ENCODE measurements around the gene CCM2. TPM values are rescaled to one million over a fixed set of nuclear protein-coding genes. Genes with fewer than 3 reads are reported as not detected.

Gene CCM2
- polyA plus RNA-seq, 3 donors, result 29.2 to 34.4 (median 31.1) TPM

DNA sequence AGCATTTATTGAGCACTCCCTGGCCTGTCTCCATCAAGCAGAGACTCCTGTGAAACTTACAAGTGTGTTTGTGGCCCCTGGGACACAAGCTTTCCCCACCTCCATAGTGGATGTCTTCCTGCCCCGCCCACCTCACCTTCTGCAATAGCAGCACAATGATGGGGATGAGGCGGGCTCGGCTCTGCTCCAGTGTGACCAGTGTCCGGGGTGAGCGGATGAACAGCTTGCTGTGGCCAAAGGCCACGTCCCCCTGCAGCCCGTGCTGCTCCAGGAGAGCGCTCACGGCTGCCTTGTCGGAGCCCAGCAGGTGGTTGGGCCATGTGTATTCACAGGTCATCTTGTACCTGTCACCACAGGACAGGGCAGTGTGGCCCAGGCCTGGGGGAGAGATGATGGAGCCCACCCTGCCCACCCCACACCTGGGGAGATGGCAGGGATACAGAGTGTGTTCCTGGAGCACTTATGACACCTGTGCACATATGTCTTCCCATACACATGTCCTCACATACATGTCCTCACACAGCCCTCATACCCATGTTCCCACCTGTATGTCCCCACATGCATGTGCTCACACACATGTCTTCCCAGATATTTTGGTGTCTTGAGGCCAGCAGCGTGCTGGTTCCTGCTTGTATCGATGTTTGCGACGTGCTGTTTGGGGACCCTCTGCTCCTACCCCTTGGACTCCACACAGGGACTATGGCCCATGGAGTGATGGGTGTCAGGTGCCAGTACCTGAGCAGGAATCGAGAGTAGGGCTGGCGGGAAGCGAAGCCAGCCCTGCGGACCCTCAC is 33.9 kb upstream of the CCM2 start:
- no peak for DNase-seq

- no peak for DNase-seq
Observed at GRCh38 chr7:44966731-44967538, 33.1 kb upstream of the CCM2 start.

DNA sequence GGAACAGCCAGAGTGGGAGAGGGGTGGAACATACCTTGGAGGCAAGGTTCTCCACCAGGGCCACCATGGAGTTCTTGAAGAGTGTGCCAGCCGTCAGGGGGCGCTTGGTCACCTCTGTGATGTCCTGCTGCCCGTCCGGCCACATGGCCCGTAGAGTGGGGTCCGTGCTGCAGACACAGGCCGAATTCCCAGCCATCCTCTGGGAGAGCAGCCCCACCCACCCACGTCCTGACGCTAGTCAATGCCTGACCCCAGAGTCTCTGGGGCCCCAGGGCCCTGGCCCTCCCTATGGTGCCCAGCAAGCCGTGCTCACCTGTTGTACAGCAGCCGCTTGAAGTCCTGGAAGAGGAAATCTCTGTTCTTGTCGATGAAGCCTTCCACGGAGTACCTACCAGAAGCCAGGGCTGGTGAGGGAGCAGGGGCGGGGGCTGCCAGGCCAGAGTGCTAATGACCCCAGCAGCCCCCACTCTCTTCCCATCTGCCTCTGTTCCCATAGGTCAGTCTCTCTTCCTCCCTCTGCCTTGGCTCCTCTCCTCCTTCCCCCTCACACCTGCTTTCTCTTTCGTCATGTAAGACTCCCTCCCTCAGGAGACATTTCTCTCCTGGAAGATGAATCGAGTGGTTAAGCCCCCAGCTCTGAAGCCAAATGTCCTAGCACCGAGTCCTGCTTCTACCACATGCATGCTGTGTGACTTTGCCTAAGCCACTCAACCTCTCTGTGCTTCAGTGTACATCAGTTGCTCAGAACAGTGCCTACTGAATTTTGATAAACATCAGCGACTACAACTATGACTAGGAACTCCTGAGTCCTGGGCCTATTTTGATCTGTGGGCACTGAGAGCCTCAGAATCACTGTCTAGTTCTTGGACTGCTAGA is 32.2 kb upstream of the CCM2 start:
- no peak for DNase-seq

- no peak for DNase-seq
Observed at GRCh38 chr7:44969049-44969700, 30.8 kb upstream of the CCM2 start.

DNA sequence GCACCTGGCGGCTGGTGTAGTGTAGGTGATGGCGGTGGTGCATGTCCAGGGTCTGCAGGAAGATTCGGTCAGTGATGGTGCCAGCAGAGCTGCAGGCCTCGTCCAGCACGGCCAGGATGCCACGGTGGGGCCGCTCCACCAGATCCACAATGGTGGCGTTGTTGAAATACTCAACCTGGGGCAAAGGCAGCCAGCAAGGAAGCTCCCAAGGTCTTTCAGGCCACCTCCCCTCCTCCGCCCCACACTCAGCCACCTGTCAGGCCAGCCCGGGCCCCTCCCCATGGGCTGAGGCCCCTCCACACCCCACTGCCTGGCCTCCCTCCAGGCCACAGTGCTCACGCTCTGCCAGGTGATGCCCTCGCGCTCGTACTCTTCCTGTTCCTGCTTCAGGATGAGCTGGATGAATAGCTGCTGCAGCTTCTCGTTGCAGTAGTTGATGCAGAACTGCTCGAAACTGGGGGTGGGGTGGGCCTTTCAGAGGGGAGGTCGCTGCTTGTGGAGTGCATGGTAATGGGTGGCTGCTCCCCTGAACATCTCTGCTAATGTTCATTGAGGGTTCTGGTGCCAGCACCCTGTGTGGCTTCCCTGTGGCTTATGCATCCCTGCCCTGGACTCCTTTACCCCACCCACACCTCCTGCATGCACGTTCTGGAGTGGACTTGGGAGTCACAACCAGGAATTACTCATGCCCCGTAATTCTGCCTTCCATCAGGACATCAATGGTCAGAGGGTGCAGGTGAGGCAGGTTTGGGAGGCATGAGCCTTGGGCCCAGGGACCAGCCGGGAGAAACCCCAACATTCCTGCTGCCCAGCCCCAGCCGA is 30.1 kb upstream of the CCM2 start:
- DNase-seq, result no peak

DNA sequence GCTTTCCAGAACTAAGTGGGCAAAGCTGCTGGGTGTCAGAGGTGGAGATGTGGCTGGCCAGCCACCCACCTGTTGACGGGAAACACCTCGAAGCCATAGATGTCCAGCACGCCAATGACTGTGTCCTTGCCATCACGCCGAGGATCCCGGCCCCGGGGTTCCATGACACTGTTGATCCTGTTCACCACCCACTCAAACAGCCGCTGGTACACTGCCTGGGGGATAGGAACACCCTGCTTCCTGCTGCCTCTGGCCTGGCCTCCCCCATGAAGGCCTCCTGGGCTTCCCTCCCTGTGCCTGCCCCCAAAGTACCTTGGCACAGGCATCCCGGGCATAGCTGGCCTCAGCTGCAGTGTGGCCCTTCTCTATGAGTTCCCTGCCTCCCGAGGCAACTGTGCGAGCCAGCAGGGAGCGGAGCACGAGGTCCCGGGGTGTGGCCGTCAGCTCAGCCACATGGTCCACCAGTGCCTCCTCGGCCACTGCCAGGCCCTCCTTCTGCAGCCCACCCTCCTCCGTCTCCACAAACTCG is 29.4 kb upstream of the CCM2 start:
- no peak for DNase-seq

DNA sequence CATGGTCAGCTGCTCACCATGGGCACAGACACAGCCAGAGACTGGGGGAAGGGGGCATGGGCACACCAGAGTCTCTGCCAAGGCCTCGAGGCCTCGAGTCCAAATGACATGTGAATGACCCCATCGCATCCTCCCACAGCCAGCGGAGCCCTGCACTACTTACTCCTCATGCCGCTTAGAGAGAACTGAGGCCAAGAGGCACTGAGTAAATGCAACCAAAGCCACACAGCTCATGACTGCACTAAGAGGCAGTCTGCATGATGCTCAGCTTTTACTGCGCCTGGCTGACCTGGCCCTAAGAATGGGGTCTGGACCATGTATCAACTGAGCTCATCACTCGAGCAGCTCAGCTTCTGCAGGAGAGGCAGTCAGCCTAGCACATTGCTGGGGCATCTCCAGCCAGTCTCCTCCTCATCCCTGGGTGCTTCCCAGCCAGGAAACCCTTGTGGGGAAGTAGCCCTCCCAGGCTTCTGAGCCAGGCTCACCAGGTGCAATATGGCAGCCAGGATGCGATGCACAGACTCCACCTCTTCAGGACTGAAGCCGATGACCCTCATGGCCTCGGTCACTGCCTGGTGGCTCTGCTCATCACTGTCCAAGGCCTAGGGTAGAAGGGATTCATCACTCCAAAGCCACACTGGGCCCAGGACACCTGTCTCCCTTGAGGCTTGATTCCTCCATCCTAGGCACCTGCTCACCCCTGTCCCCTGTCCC is 28.7 kb upstream of the CCM2 start:
- no peak for DNase-seq

DNA sequence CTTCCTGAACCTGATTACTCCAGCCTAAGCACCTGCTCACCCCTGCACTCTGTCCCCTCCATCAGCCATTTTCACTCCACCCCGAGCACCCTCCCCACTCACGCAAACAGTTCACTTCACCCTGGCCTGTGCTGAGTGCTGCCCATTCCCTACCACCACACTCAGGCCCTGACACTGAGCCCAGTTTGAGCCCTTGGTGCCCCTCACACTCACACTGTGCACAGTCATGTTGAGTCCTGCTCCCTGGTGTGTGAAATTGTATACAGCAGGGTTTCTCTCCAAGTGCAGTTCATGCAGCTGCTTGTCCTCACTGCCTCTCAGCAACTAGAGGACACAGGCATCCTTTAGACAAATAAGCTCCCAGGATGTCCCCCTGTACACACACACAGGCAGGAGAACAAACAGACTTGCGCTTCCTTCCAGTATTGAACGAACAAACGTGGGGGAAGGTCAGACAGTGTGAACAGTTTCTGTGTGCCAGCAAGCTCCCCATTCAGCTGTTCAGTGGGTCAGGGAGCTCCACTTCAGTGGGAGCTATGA is 28.0 kb upstream of the CCM2 start:
- no peak for DNase-seq

GRCh38 chr7:44972562-44972961 is 27.4 kb upstream of the CCM2 start:
- DNase-seq, result no peak

GRCh38 chr7:44973610-44974401 is 26.2 kb upstream of the CCM2 start:
- DNase-seq, result no peak

DNA sequence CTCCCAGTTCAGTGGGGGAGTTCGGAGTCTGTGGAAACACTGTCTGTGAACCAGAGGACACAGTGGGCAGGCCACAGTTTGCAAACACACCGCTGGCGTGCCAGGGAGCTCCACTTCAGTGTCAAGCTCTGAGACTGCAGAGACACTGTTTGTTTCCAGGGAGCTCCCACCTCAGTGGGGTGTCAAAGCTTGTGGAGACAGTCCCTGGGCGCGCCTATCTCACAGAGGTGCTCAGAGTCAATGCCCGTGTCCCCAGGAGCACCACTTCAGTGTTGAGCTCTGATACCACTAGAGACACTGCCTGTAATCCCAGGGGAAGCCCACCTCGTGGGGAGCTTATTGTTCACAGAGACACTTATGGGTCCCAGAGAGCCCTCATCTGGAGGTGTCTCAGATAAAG is 25.5 kb upstream of the CCM2 start:
- DNase-seq, result no peak

GRCh38 chr7:44975331-44976039 is 24.5 kb upstream of the CCM2 start:
- DNase-seq, result no peak

DNA sequence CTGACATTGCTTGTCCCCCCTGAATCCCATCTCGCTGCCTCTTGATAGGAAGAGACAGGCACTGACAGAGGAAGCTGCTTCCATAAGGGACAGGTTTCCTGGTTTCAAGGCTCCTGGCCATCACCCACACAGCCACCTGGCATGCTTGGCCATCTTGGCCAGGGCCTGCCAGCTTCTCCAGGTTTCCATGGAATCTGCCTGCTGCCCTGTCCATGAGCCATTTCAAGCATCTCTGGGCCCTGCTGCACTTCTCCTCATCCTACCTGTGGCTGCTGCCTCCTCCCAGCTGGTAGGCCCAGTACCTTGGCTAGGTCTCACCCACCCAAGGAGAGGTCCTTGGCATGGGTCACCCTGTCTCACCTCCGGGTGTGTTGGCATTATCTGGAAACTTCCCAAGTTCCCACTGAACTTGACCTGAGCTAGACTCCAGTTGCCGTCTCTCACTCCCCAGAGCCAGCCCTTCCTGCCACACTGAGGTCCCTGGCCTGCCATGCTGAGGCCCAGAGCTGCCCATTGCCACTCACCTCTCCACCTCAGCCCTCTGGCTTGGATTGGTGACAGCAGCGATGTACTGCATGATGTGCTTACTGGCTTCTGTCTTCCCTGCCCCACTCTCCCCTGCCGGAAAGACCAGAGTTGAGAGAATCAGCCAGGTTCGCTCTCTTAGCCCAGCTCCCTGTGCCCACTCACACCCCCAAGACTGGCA is 23.8 kb upstream of the CCM2 start:
- DNase-seq, result no peak

DNA sequence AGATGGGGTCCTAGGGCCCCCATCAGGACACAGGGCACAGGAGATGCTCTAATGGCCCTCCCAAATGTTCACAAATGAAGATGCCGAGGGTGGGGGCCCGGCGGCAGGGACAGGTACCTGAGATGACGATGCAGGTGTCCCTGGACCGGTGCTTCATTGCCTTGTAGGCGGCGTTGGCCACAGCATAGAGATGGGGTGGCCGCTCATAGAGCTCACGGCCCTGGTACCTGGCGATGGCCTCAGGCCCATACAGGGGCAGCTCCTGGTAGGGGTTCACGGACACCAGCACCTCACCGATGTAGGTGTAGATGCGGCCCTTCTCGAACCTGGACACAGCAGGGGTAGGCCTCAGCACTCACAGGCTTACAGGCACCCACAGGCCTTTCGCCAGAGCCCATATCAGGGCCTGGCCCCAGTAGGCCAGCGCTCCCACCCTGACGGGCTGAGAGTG is 23.2 kb upstream of the CCM2 start:
- no peak for DNase-seq

DNA sequence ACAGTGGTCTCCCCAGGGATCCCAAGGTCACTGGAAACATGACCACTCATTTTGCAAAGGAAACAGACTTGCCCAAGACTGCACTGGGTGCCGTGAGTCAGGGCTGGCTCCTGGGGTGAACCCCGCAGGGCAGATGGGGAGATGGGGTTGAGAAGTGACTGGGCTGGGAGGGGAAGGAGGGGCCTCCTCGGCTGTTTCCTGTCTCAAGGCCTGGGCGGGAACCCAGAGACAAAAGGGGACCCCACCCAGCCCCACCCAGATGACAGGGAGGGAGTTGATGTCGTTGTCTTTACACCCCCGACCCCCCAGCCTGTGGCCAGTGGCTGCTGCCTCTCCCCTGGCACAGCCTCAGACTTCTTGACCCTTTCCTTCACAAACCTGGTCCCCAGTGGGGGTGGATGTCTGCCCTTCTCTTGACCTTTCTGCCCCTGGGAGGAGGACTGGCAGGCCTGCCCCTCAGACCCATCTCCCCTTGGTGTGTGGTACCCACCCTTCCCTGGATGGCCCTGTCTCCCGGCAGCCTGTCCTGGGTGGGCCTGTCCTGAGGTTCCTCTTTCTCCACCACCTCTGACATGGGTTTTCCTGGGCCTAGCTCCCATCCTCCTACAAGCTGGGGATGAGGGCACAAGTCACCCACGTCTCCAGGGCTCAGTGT is 22.6 kb upstream of the CCM2 start:
- no peak for DNase-seq

DNA sequence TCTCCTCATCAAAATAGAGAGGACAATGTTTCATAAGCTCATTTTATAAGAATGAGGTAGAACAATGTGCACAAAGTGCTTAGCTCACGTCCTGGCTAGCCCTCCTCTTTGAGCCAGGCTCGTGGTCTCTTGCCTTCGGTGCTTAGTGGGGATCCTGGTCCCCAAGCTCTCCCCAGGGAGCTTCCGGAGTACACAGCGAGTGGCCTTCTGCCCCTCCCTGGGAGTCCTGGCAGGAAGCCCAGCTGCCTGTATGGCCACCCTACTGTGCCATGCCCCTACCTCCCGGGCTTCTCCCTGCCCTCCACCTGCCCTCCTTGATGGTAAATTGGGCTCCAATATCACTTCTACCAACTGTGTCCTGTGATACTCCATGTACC is 22.1 kb upstream of the CCM2 start:
- DNase-seq, result no peak
